Kidney (tissue), 14 donors: Measurements from ENCODE around the gene RASAL2. TPM values are rescaled to one million over a fixed set of nuclear protein-coding genes. Genes with fewer than 3 reads are reported as not detected.
A peak's percentile ranks its signal among the peaks of the same experiment; 100 is the strongest.

ENCODE experiments used
- DNase-seq, 5 donors: peaks; one replicate each; pipeline ENCODE4 v3.0.0-alpha.2; 2013 to 2020
- FAIRE-seq: peaks from 2 replicates; lab custom pipeline; 2012; peaks lifted over from hg19 to GRCh38; lab: Jason Lieb, UNC
- H3K27ac ChIP-seq, 2 donors: one replicate each; pipeline ENCODE4 v1.7.0; 2013; ENCODE audit warnings: low read depth in 2 of 2, low read length in 2 of 2, inconsistent platforms in 1 of 2
- H3K27me3 ChIP-seq: one replicate; pipeline ENCODE4 v1.7.1; 2013; ENCODE audit warnings: low read length, inconsistent platforms; ENCODE audit not compliant: control insufficient read depth, insufficient read depth
- H3K36me3 ChIP-seq, 3 donors: one replicate each; pipeline versions ENCODE4 v1.7.0 to v1.7.1; 2013; ENCODE audit warnings: low read length in 3 of 3, control low read depth in 1 of 3, inconsistent platforms in 1 of 3; ENCODE audit not compliant: insufficient read depth in 3 of 3, control insufficient read depth in 2 of 3
- H3K4me1 ChIP-seq, 3 donors: one replicate each; pipeline versions ENCODE4 v1.7.0 to v1.7.1; 2013; ENCODE audit warnings: low read length in 3 of 3, inconsistent platforms in 1 of 3, low read depth in 1 of 3; ENCODE audit not compliant: control insufficient read depth in 2 of 3, insufficient read depth in 2 of 3
- H3K4me3 ChIP-seq, 3 donors: one replicate each; pipeline versions ENCODE4 v1.7.0 to v1.8.1; 2013; ENCODE audit warnings: low read length in 3 of 3, control low read depth in 1 of 3, inconsistent platforms in 1 of 3
- H3K9ac ChIP-seq, 3 donors: one replicate each; pipeline versions ENCODE4 v1.7.0 to v1.7.1; 2013; ENCODE audit warnings: low read length in 3 of 3, control low read depth in 1 of 3, inconsistent platforms in 1 of 3
- H3K9me3 ChIP-seq, 3 donors: one replicate each; pipeline versions ENCODE4 v1.7.0 to v1.7.1; 2013; ENCODE audit warnings: low read length in 3 of 3, control low read depth in 1 of 3, inconsistent platforms in 1 of 3; ENCODE audit not compliant: control insufficient read depth in 2 of 3, insufficient read depth in 1 of 3
- CTCF ChIP-seq: IDR thresholded peaks from 3 replicates; pipeline ENCODE4 v1.5.1; 2012; ENCODE audit warnings: mild to moderate bottlenecking, moderate library complexity, borderline replicate concordance; ENCODE audit not compliant: insufficient read depth; ENCODE audit errors: extremely low read depth
- intact Hi-C: fragments of 100-400 bp; cut with DNase I; formaldehyde crosslinking; loops from one replicate; pipeline ENCODE4 v1.11.1; 2022
- polyA plus RNA-seq: library from polyadenylated mRNA; stranded (reverse); fragments of 350-450 nt; fragmentation: Illumina TruSeq; extraction: RNeasy Lipid Tissue Mini Kit (QIAGEN cat#74804); gene quantifications from one replicate; pipeline ENCODE4 v1.2.3, GENCODE V29; 2014; ENCODE audit warnings: low read depth, low replicate concordance; ENCODE audit not compliant: insufficient read depth
- total RNA-seq: library from RNA; stranded (reverse); fragmentation: NEBNext Ultra II Directional; extraction: Animal tissue kit (Norgen Biotek cat#: 25700); gene quantifications from one replicate; pipeline ENCODE4 v1.2.1, GENCODE V29; 2021
- donor health status: control.
- donor health status: control.
- donor health status: control.
- donor health status: control.
- donor health status: control.
- donor health status: DM: yes; HTN: yes; CAD: no.
- donor health status: Normal renal cell carcinoma (clear cell type).

RASAL2 gene
- total and polyA plus RNA-seq, 2 donors from 2014 or later: 2.2 to 26.5 TPM

- Histone ChIP-seq H3K27ac (no peak overlapping the region), H3K4me3 (no peak overlapping the region), H3K9me3 (no peaks in the 10 kb centered on the region), H3K9ac (no peak overlapping the region), H3K27me3 (no peaks in the 10 kb centered on the region), H3K4me1 (no peaks in the 10 kb centered on the region), H3K36me3 (no peaks in the 10 kb centered on the region)
- intact Hi-C loops: no loop called here
- no peak for FAIRE-seq
- no peak for DNase-seq
- no peak for TF ChIP-seq CTCF
These were observed 126.2 kb downstream of the RASAL2 start for GRCh38 chr1:178220094-178220493.

- no peaks in the 10 kb centered on the region for H3K9me3 ChIP-seq
- no peaks in the 10 kb centered on the region for H3K36me3 ChIP-seq
- no peak overlapping the region for H3K9ac ChIP-seq
- H3K27ac ChIP-seq: no peak overlapping the region
- FAIRE-seq (no peak), DNase-seq (no peak)
- intact Hi-C loops: no loop called here
- H3K4me3 ChIP-seq: no peak overlapping the region
- no peaks in the 10 kb centered on the region for H3K4me1 ChIP-seq
- H3K27me3 ChIP-seq: no peaks in the 10 kb centered on the region
- no peak for TF ChIP-seq CTCF
These were observed 129.4 kb downstream of the RASAL2 start for GRCh38 chr1:178223289-178223688.

GRCh38 chr1:178224358-178224757, 130.5 kb downstream of the RASAL2 start:
- no peaks in the 10 kb centered on the region for H3K27me3 ChIP-seq
- no peak for TF ChIP-seq CTCF
- DNase-seq: no peak
- no peak overlapping the region for H3K9ac ChIP-seq
- intact Hi-C loops: no loop called here
- FAIRE-seq: peak; percentile 69
- H3K27ac ChIP-seq: no peak overlapping the region
- no peaks in the 10 kb centered on the region for H3K4me1 ChIP-seq
- H3K9me3 ChIP-seq: no peaks in the 10 kb centered on the region
- no peak overlapping the region for H3K4me3 ChIP-seq
- H3K36me3 ChIP-seq: no peaks in the 10 kb centered on the region

- H3K9ac ChIP-seq: no peak overlapping the region
- no peaks in the 10 kb centered on the region for H3K9me3 ChIP-seq
- no peak overlapping the region for H3K4me3 ChIP-seq
- H3K4me1 ChIP-seq: no peaks in the 10 kb centered on the region
- no peaks in the 10 kb centered on the region for H3K36me3 ChIP-seq
- TF ChIP-seq CTCF: no peak
- DNase-seq (peak in 1 of 5 donors; percentile 26), FAIRE-seq (no peak)
- no peak overlapping the region for H3K27ac ChIP-seq
- intact Hi-C loops: no loop called here
- H3K27me3 ChIP-seq: no peaks in the 10 kb centered on the region
These were observed 137.0 kb downstream of the RASAL2 start for GRCh38 chr1:178230881-178231409.
